Measurements from ENCODE around the gene TLL2.

Gene TLL2

DNA sequence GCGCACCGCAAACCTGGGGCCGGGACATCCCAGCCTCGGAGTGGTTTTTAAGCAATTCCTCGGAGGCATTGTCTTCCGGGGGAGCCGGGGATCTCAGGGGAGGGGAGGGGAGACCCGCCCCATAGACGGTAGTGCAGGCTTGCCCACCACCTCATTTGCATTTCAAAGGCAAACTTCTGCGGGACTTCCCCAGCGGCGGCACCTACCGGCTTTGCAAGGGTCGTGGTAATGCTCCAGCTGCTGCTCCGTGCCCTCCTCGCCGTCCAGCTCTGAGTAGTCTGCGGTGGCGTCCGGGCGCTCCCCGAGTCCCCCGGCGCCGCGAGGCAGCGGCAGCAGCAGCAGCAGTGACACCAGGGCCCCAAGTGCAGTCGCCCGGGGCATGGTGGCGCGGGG lies 425 bp downstream of the TLL2 start:
- Mint-ChIP-seq H3K27me3 (peaks cover 75% of the 10 kb centered on the region), H3K4me3 (peak overlapping the region; percentile 74 to 80), H3K4me1 (peaks cover 29% of the 10 kb centered on the region), H3K27ac (no peak overlapping the region), H3K9me3 (no peaks in the 10 kb centered on the region)
- peak in 1 of 2 donors; percentile 61 for DNase-seq
- peak; percentile 83 for ATAC-seq

DNA sequence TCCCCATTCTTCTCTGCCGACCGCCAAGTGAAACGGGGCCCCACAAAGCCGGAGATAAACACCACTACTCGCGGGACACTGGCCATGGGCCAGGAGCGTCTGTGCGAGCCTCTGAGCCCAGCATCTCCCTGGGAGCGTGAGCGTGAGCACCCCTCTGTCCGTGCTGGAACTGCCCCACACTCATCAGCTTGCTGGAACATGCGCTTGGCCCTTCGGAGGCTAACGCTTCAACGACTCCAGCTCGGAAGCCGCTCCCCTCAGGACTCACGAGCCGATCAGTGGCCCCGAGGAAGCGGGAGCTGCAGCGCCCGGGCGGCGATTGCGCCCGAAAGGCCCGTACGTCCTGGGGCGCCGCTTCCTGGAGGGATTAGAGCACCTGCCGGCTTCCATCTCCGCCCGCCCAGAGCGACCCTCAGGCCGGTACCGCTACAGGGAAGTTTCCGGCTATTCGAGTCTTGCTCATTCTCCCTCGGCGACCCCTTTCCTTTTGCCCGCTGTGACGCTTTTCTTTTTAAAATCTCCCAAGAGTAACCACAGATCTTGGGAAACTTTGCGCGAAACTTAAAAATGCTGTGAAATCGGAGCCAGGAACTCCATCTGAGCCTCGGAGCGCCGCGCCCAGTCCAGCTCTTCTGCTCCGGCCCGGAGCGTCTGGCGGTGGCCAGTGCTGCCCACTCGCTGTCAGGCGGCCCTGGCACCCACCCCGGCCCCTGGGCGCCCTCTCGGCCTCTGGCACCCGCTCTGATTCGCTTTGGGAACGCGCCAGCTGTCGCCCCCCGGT lies 1.0 kb downstream of the TLL2 start:
- no peaks in the 10 kb centered on the region for H3K9me3 Mint-ChIP-seq
- ATAC-seq (no peak), DNase-seq (peak; percentile 19 to 25)
- H3K27ac Mint-ChIP-seq = peak overlapping the region in 1 of 2 donors; percentile 79
- peak overlapping the region; percentile 74 to 80 for H3K4me3 Mint-ChIP-seq
- H3K27me3 Mint-ChIP-seq = peaks cover 80% of the 10 kb centered on the region
- peaks cover 29% of the 10 kb centered on the region for H3K4me1 Mint-ChIP-seq

DNA sequence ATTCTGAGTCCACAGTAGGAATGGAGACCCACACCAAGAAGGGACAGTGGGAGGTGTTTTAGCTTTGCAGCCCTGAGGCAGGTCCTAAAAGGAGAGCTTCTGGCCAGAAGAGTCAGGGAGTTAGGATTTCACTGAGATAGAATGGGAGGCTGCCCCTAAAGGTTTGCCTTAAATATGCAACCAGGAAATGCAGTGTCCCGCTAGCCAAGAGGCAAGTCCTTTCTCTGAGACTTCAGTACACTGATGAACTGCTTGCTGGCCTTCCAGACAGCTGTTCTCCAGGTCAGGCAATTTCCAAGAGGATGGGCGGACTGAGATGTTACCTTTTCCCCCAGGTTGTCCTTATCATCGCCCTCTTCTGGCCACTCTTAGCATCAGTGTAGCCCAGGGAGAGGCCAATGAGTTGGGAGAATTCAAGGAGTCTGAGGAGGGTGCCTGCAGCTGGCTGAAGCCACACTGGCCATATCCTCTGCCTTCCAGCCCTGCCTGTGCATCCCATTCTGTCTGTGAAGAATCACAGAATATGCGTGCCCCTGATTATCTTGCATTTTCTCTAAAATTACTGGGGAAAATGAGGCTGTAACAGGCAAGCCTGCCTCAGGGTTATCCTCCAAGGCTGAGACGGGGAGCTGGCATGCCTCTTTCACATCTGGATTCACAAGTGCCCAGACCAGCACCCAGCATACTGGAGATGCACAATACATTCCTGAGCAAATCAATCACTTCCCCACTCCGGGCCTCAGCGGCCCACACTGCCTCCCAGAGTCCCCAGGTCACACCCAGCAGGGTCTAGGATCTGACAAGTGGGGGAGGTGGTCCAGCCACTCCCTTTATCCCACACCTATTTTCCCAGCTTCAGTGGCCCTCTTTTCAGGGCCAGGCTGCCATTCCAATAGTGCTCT lies 2.4 kb downstream of the TLL2 start:
- Mint-ChIP-seq H3K27me3 (peaks cover 79% of the 10 kb centered on the region), H3K4me3 (no peak overlapping the region), H3K9me3 (no peaks in the 10 kb centered on the region), H3K4me1 (peaks cover 29% of the 10 kb centered on the region), H3K27ac (no peak overlapping the region)
- no peak for ATAC-seq
- DNase-seq = peak in 1 of 2 donors; percentile 25

GRCh38 chr10:96509017-96509641 lies 4.6 kb downstream of the TLL2 start:
- ATAC-seq (no peak), DNase-seq (no peak)
- H3K27me3 Mint-ChIP-seq = peaks cover 57% of the 10 kb centered on the region
- no peak overlapping the region for H3K27ac Mint-ChIP-seq
- H3K4me1 Mint-ChIP-seq = peaks cover 23% of the 10 kb centered on the region
- H3K9me3 Mint-ChIP-seq = no peaks in the 10 kb centered on the region
- H3K4me3 Mint-ChIP-seq = no peak overlapping the region

- no peak for DNase-seq
- peaks cover 36% of the 10 kb centered on the region for H3K27me3 Mint-ChIP-seq
- peaks cover 4% of the 10 kb centered on the region for H3K4me1 Mint-ChIP-seq
- no peak overlapping the region for H3K27ac Mint-ChIP-seq
- H3K4me3 Mint-ChIP-seq = no peak overlapping the region
- H3K9me3 Mint-ChIP-seq = no peaks in the 10 kb centered on the region
- ATAC-seq = no peak
Observed at GRCh38 chr10:96507044-96507443, 6.7 kb downstream of the TLL2 start.

DNA sequence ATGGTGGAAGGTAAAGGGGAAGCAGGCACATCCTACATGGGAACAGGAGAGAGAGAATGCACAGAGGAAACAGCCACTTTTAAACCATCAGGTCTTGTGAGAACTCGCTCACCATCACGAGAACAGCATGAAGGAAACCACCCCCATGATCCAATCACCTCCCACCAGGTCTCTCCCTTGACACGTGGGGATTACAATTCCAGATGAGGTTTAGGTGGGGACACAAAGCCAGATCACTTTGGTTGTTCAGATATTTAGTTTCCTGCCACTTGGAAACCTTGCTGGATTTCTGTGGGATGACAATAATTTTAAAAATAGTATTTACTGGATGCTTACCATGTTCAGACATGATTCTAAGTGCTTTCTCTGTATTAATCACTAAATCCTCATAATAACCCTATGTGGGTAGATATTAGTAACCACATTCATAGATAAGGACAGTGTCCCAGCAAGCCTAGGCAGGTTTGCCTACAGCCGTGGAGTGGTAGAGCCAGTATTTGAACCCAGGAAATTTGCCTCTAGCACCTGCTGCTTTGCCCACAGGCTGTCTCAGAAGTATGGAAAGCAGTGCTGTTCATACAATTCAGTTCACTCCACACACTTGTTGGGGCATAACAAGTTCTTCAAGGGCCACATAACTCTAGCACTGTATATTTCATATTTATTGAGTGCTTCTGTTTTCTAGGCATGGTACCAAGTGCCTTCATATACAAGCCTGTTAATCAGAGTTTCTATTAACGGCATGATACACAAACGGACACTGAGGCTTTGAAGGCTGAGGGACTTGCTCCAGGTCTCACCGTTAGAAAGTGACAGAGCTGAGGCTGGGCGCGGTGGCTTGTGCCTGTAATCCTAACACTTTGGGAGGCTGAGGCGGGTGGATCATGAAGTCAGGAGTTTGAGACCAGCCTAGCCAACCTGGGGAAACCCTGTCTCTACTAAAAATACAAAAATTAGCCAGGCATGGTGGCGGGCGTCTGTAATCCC lies 8.3 kb downstream of the TLL2 start:
- no peak for ATAC-seq
- H3K27me3 Mint-ChIP-seq = peaks cover 20% of the 10 kb centered on the region
- H3K9me3 Mint-ChIP-seq = no peaks in the 10 kb centered on the region
- H3K27ac Mint-ChIP-seq = no peak overlapping the region
- DNase-seq = no peak
- no peak overlapping the region for H3K4me3 Mint-ChIP-seq
- H3K4me1 Mint-ChIP-seq = no peaks in the 10 kb centered on the region

GRCh38 chr10:96502561-96503282 lies 11.0 kb downstream of the TLL2 start:
- Mint-ChIP-seq H3K27me3 (peaks cover 8% of the 10 kb centered on the region), H3K4me1 (no peaks in the 10 kb centered on the region), H3K4me3 (no peak overlapping the region), H3K9me3 (no peaks in the 10 kb centered on the region), H3K27ac (no peak overlapping the region)
- DNase-seq (no peak), ATAC-seq (no peak)

DNA sequence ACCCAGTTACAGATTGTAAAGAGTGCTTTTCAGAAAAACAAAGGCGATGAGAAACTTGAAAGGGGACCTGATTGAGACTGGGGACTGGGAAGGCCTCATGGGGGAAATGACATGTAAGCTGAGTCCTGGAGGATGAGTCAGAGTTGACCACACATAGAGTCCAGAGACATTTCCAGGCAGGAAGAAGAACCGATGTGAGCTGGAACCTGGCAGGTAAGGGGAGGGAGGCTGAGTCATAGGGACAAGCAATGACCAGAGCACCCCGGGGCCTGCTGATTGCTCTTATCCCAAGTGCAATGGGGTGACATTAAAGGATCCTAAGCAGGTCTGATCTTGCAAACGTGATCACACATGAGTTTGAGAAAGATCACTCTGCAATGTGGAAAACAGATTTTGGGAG lies 11.7 kb downstream of the TLL2 start:
- H3K27ac Mint-ChIP-seq = no peak overlapping the region
- no peak for DNase-seq
- no peak for ATAC-seq
- no peak overlapping the region for H3K4me3 Mint-ChIP-seq
- peaks cover under 1% of the 10 kb centered on the region for H3K27me3 Mint-ChIP-seq
- H3K4me1 Mint-ChIP-seq = no peaks in the 10 kb centered on the region
- no peaks in the 10 kb centered on the region for H3K9me3 Mint-ChIP-seq

DNA sequence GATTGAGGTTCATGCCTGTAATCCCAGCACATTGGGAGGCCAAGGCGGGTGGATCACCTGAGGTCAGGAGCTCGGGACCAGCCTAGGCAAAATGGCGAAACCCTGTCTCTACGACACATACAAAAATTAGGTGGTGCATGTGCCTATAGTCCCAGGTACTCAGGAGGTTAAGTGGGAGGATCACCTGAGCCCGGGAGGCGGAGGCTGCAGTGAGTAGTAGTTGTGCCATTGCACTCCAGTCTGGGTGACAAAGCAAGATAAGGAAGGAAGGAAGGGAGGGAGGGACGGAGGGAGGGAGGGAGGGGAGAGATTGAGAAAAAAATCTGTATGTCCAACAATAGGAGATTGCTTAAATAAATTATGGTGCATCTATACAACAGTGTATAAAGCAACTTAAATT lies 13.2 kb downstream of the TLL2 start:
- peaks cover 4% of the 10 kb centered on the region for H3K27me3 Mint-ChIP-seq
- H3K27ac Mint-ChIP-seq = no peak overlapping the region
- H3K4me1 Mint-ChIP-seq = no peaks in the 10 kb centered on the region
- H3K4me3 Mint-ChIP-seq = no peak overlapping the region
- ATAC-seq (no peak), DNase-seq (no peak)
- H3K9me3 Mint-ChIP-seq = no peaks in the 10 kb centered on the region

DNA sequence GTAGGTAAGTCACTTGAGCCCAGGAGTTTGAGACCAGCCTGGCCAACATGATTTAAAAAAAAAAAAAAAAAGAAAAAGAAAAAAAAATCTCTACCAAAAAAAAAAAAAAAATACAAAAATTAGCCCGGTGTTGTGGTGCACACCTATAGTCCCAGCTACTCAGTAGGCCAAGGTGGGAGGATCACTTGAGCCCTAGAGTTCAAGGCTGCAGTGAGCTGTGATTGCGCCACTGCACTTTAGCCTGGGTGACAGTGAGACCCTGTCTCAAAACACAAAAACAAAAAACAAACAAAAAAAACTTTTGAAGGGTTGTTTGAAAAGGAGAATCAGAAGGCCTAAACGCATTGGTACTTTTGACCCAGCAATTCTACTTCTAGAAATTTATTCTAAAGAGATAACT lies 13.7 kb downstream of the TLL2 start:
- H3K27me3 Mint-ChIP-seq = peaks cover 9% of the 10 kb centered on the region
- DNase-seq (no peak), ATAC-seq (no peak)
- H3K4me1 Mint-ChIP-seq = no peaks in the 10 kb centered on the region
- H3K9me3 Mint-ChIP-seq = no peaks in the 10 kb centered on the region
- no peak overlapping the region for H3K27ac Mint-ChIP-seq
- H3K4me3 Mint-ChIP-seq = no peak overlapping the region

GRCh38 chr10:96497391-96497790 lies 16.3 kb downstream of the TLL2 start:
- no peak overlapping the region for H3K4me3 Mint-ChIP-seq
- no peaks in the 10 kb centered on the region for H3K9me3 Mint-ChIP-seq
- no peak overlapping the region for H3K27ac Mint-ChIP-seq
- DNase-seq = no peak
- peaks cover 26% of the 10 kb centered on the region for H3K27me3 Mint-ChIP-seq
- ATAC-seq = no peak
- no peaks in the 10 kb centered on the region for H3K4me1 Mint-ChIP-seq

GRCh38 chr10:96496281-96496925 lies 17.3 kb downstream of the TLL2 start:
- Mint-ChIP-seq H3K27me3 (peaks cover 28% of the 10 kb centered on the region), H3K4me3 (no peak overlapping the region)

GRCh38 chr10:96495544-96495943 lies 18.2 kb downstream of the TLL2 start:
- Mint-ChIP-seq H3K4me3 (no peak overlapping the region), H3K27ac (no peak overlapping the region), H3K4me1 (no peaks in the 10 kb centered on the region), H3K27me3 (peaks cover 28% of the 10 kb centered on the region), H3K9me3 (no peaks in the 10 kb centered on the region)
- no peak for DNase-seq
- ATAC-seq = no peak

More at GRCh38 chr10:96496281-96496925, 17.3 kb downstream of the TLL2 start:
- no peaks in the 10 kb centered on the region for H3K4me1 Mint-ChIP-seq
- peak overlapping the region in 1 of 2 donors; percentile 21 for H3K27ac Mint-ChIP-seq
- DNase-seq = no peak
- ATAC-seq = no peak
- no peaks in the 10 kb centered on the region for H3K9me3 Mint-ChIP-seq

DNA sequence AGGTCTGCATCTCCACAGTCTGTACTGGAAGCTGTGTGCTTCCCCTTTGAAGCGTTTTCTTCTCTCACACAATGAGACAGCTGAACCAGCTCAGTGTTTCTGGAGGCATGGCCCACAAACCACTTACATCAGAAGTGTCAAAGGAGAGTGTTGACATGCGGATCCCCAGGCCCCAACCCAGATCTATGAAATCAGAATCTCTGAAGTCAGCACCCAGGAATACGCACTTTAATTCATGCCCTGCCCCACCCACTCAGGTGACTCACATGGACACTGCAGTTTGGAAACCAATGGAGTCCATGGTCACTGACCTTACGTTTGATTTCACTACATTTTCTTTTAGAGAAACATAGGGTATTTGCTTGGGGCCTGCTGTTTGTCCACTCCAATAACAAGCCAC lies 19.0 kb downstream of the TLL2 start:
- H3K4me1 Mint-ChIP-seq = no peaks in the 10 kb centered on the region
- ATAC-seq (no peak), DNase-seq (no peak)
- H3K27ac Mint-ChIP-seq = no peak overlapping the region
- H3K27me3 Mint-ChIP-seq = peaks cover 28% of the 10 kb centered on the region
- no peak overlapping the region for H3K4me3 Mint-ChIP-seq
- no peaks in the 10 kb centered on the region for H3K9me3 Mint-ChIP-seq

Data from stimulated activated naive CD8-positive, alpha-beta T cell treated with anti-CD3 and anti-CD28 coated beads, Interleukin-15, amount 100 ng/mL, for 72 hours (primary cell).